Neural cell (in vitro differentiated cells): ENCODE measurements around the gene EDDM13. TPM values are rescaled to one million over a fixed set of nuclear protein-coding genes. Genes with fewer than 3 reads are reported as not detected.

Source experiments
- H2AFZ ChIP-seq: fragments of 200-600, 300-800 bp; sonication (generic), shearing (Covaris generic); 2 replicates; pipeline ENCODE4 v1.6.0; 2014; ENCODE audit warnings: low read depth, mild to moderate bottlenecking, antibody characterized with exemption, low read length, moderate library complexity
- H3F3A ChIP-seq: fragments of 200-600 bp; shearing (Covaris generic); 2 replicates; pipeline ENCODE4 v1.6.1; 2016; ENCODE audit warnings: mild to moderate bottlenecking, moderate library complexity, mixed read lengths, antibody characterized with exemption, low read length; ENCODE audit not compliant: insufficient read depth, poor library complexity, severe bottlenecking
- H3K27ac ChIP-seq: fragments of 200-600, 300-800 bp; sonication (generic), shearing (Covaris generic); 2 replicates; pipeline ENCODE4 v1.5.1; 2014; ENCODE audit warnings: mild to moderate bottlenecking, low read length, moderate library complexity
- H3K27me3 ChIP-seq: fragments of 300-800, 200-600 bp; sonication (generic), shearing (Covaris generic); 2 replicates; pipeline ENCODE4 v1.6.0; 2014; ENCODE audit warnings: mild to moderate bottlenecking, low read depth, low read length, moderate library complexity; ENCODE audit not compliant: insufficient read depth
- H3K36me3 ChIP-seq: fragments of 300-800, 200-600 bp; sonication (generic), shearing (Covaris generic); 2 replicates; pipeline ENCODE4 v1.5.1; 2014; ENCODE audit warnings: mild to moderate bottlenecking, antibody characterized with exemption, low read length, moderate library complexity; ENCODE audit not compliant: insufficient read depth
- H3K4me2 ChIP-seq: fragments of 300-800, 200-600 bp; sonication (generic), shearing (Covaris generic); 2 replicates; pipeline ENCODE4 v1.6.0; 2014; ENCODE audit warnings: mild to moderate bottlenecking, low read length
- H3K4me3 ChIP-seq: fragments of 300-800, 200-600 bp; sonication (generic), shearing (Covaris generic); 2 replicates; pipeline ENCODE4 v1.5.1; 2014; ENCODE audit warnings: mild to moderate bottlenecking, low read length, moderate library complexity
- H3K79me2 ChIP-seq: fragments of 200-600 bp; shearing (Covaris generic); replicated peaks from 2 replicates; pipeline ENCODE4 v1.6.0; 2014; ENCODE audit warnings: mild to moderate bottlenecking, low read length, moderate library complexity; ENCODE audit not compliant: insufficient read depth
- H3K9ac ChIP-seq: fragments of 300-800, 200-600 bp; sonication (generic), shearing (Covaris generic); 2 replicates; pipeline ENCODE4 v1.6.1; 2016; ENCODE audit warnings: mild to moderate bottlenecking, low read length, mixed read lengths
- H3K9me2 ChIP-seq: fragments of 200-600 bp; shearing (Covaris generic); 2 replicates; pipeline ENCODE4 v1.6.1; 2016; ENCODE audit warnings: mild to moderate bottlenecking, low read length, mixed read lengths; ENCODE audit not compliant: insufficient read depth
- H3K9me3 ChIP-seq: fragments of 200-600, 300-800 bp; sonication (generic), shearing (Covaris generic); 2 replicates; pipeline ENCODE4 v1.6.1; 2016; ENCODE audit warnings: mild to moderate bottlenecking, mixed run types, low read length, moderate library complexity, mixed read lengths
- H4K20me1 ChIP-seq: fragments of 200-600 bp; shearing (Covaris generic); 2 replicates; pipeline ENCODE4 v1.6.1; 2016; ENCODE audit warnings: mild to moderate bottlenecking, mixed run types; ENCODE audit not compliant: insufficient read depth
- CTCF ChIP-seq: fragments of 450-650 bp; IDR thresholded peaks from 2 replicates; pipeline ENCODE4 v1.5.1; 2014; ENCODE audit warnings: antibody characterized with exemption, mild to moderate bottlenecking, moderate library complexity; ENCODE audit not compliant: poor library complexity, severe bottlenecking
- EP300 ChIP-seq: fragments of 450-650 bp; conservative IDR thresholded peaks from 2 replicates; pipeline ENCODE4 v1.6.1; 2014; ENCODE audit warnings: antibody characterized with exemption, mild to moderate bottlenecking, moderate library complexity; ENCODE audit not compliant: poor library complexity, severe bottlenecking
- EZH2 ChIP-seq: fragments of 200-600, 300-800 bp; shearing (Covaris generic), sonication (generic); IDR thresholded peaks from 2 replicates; pipeline ENCODE4 v1.6.1; 2014; ENCODE audit warnings: antibody characterized with exemption, low read length, borderline replicate concordance, mild to moderate bottlenecking; ENCODE audit not compliant: insufficient read depth, poor library complexity, severe bottlenecking
- MXI1 ChIP-seq: fragments of 450-650 bp; conservative IDR thresholded peaks from 2 replicates; pipeline ENCODE4 v1.6.1; 2014; ENCODE audit warnings: antibody characterized with exemption, mild to moderate bottlenecking; ENCODE audit not compliant: poor library complexity, severe bottlenecking
- POLR2AphosphoS5 ChIP-seq: IDR thresholded peaks from 2 replicates; pipeline ENCODE4 v1.6.1; 2012
- RAD21 ChIP-seq: fragments of 450-650 bp; conservative IDR thresholded peaks from 2 replicates; pipeline ENCODE4 v1.6.1; 2014; ENCODE audit warnings: antibody characterized with exemption, mild to moderate bottlenecking, moderate library complexity
- REST ChIP-seq: IDR thresholded peaks from 2 replicates; pipeline ENCODE4 v1.6.1; 2012; ENCODE audit warnings: borderline replicate concordance
- SMC3 ChIP-seq: fragments of 450-650 bp; conservative IDR thresholded peaks from 2 replicates; pipeline ENCODE4 v1.6.1; 2014; ENCODE audit warnings: antibody characterized with exemption, mild to moderate bottlenecking, moderate library complexity; ENCODE audit not compliant: poor library complexity
- TAF1 ChIP-seq: IDR thresholded peaks from 2 replicates; pipeline ENCODE4 v1.6.1; 2012; ENCODE audit warnings: low read depth
- polyA plus RNA-seq: library from polyadenylated mRNA; depleted of rRNA; stranded (reverse); fragments of >200 nt; gene quantifications from 2 replicates; pipeline ENCODE4 v1.2.3, GENCODE V29; 2014

Gene EDDM13
- polyA plus RNA-seq, 1 donor from 2014 or later, result not detected

- peak overlapping the region; percentile 72 for H3K4me3 ChIP-seq
- peaks cover 5% of the 10 kb centered on the region for H3K79me2 ChIP-seq
- H3K4me2 ChIP-seq, result peak overlapping the region; percentile 84
- no peaks in the 10 kb centered on the region for H4K20me1 ChIP-seq
- H3K9ac ChIP-seq, result peak overlapping the region; percentile 5
- no peaks in the 10 kb centered on the region for H3K36me3 ChIP-seq
- H2AFZ ChIP-seq, result no peak overlapping the region
- peaks cover 3% of the 10 kb centered on the region for H3F3A ChIP-seq
- TF ChIP-seq EP300 (no peak), RAD21 (no peak), MXI1 (no peak), CTCF (no peak), SMC3 (no peak), REST (no peak), POLR2AphosphoS5 (no peak), TAF1 (no peak), EZH2 (no peak)
- no peaks in the 10 kb centered on the region for H3K9me3 ChIP-seq
- no peaks in the 10 kb centered on the region for H3K27me3 ChIP-seq
- H3K9me2 ChIP-seq, result no peaks in the 10 kb centered on the region
- H3K27ac ChIP-seq, result peak overlapping the region; percentile 97
These were observed 40.5 kb downstream of the EDDM13 start for GRCh38 chr19:56312787-56313657.

DNA sequence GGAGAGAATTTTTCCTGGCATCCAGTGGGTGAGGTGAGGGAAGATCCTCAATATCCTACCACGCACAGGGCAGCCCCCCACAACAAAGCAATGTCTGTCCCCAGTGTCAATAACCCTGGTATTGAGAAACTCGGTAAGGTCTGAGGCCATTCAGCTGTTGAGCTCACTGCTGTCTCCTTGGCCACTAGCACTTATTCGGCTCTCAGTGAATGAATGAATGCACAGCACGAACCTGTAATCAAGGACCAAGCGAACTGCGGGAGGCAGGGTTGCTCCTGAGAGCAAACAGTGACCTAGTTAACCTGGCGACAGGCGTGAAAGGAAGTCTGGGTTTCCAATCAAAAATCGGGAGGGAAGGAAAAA, 41.5 kb downstream of the EDDM13 start:
- Histone ChIP-seq H4K20me1 (no peaks in the 10 kb centered on the region), H2AFZ (peak overlapping the region; percentile 81), H3K79me2 (peaks cover 5% of the 10 kb centered on the region), H3K4me3 (peak overlapping the region; percentile 72), H3F3A (peaks cover 3% of the 10 kb centered on the region), H3K27ac (peak overlapping the region; percentile 97), H3K9ac (peak overlapping the region; percentile 84), H3K9me2 (no peaks in the 10 kb centered on the region), H3K9me3 (no peaks in the 10 kb centered on the region), H3K36me3 (no peaks in the 10 kb centered on the region), H3K4me2 (peak overlapping the region; percentile 84), H3K27me3 (no peaks in the 10 kb centered on the region)
- TF ChIP-seq EP300, result no peak
- peak; percentile 59 for TF ChIP-seq SMC3
- peak; percentile 30 for TF ChIP-seq POLR2AphosphoS5
- no peak for TF ChIP-seq TAF1
- TF ChIP-seq REST, result no peak
- TF ChIP-seq CTCF, result no peak
- TF ChIP-seq RAD21, result peak; percentile 45
- TF ChIP-seq MXI1, result no peak
- TF ChIP-seq EZH2, result no peak
